Adrenal gland (tissue), 5 donors: ENCODE measurements around the gene SEBOX.

Source experiments
- POLR2A ChIP-seq, 2 donors: fragments of 450-650 bp; IDR thresholded peaks; one replicate each; pipeline ENCODE4 v1.6.1; 2017; ENCODE audit warnings: antibody characterized with exemption in 2 of 2, mild to moderate bottlenecking in 2 of 2, moderate library complexity in 1 of 2
- TF ChIP-seq, protein P1 (sequence below), 6 experiments: fragments of 450-650 bp in 4 of 6; fragments of 200-600 bp in 2 of 6; sonication (generic) in 1 of 6; IDR thresholded peaks; 1 replicate in 5 of 6; 2 replicates in 1 of 6; pipeline versions ENCODE4 v1.5.1 to v1.8.0; 2016 to 2021; ENCODE audit warnings: antibody characterized with exemption in 6 of 6, mild to moderate bottlenecking in 2 of 6, moderate library complexity in 1 of 6
- donor health status: DM: no; HTN: no; CAD: no.

DNA sequence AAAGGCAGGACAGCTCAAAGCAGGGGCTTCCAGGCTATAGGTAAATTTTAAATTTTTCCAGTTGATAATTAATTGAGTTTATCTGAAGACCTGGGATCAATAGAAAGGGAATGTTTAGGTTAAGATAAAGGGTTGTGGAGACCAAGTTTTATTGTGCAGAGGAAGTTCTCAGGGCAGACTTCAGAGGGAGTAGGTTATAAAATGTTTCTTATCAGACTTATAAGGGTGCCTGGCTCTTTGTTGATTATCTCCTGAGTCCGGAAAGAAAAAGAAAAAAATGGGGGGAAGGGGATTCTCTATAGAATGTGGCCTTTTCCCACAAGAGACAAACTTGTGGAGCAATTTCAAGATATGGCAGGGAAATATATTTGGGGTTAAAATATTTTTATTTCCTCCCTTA is 25.1 kb upstream of the SEBOX start:
- TF ChIP-seq POLR2A (IDR thresholded peaks at IDR 0.05) = no peak
- TF ChIP-seq, protein P1, sequence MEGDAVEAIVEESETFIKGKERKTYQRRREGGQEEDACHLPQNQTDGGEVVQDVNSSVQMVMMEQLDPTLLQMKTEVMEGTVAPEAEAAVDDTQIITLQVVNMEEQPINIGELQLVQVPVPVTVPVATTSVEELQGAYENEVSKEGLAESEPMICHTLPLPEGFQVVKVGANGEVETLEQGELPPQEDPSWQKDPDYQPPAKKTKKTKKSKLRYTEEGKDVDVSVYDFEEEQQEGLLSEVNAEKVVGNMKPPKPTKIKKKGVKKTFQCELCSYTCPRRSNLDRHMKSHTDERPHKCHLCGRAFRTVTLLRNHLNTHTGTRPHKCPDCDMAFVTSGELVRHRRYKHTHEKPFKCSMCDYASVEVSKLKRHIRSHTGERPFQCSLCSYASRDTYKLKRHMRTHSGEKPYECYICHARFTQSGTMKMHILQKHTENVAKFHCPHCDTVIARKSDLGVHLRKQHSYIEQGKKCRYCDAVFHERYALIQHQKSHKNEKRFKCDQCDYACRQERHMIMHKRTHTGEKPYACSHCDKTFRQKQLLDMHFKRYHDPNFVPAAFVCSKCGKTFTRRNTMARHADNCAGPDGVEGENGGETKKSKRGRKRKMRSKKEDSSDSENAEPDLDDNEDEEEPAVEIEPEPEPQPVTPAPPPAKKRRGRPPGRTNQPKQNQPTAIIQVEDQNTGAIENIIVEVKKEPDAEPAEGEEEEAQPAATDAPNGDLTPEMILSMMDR (IDR thresholded peaks at IDR 0.05) = no peak
